H1 (cell line): ENCODE results near the gene SAMD4A.

ENCODE experiments used
- CEBPB ChIP-seq: IDR thresholded peaks from 2 replicates; pipeline ENCODE4 v1.6.1; 2012; ENCODE audit warnings: low read depth, low read length
- CREB1 ChIP-seq: IDR thresholded peaks from 2 replicates; pipeline ENCODE4 v1.6.1; 2012; ENCODE audit warnings: inconsistent platforms
- CTCF ChIP-seq, 3 experiments: IDR thresholded peaks; 1 replicate in 2 of 3; 2 replicates in 1 of 3; pipeline versions ENCODE4 v1.5.1 to v1.6.1; 2011; ENCODE audit warnings: low read length in 3 of 3, mild to moderate bottlenecking in 3 of 3, inconsistent platforms in 2 of 3, low read depth in 1 of 3, moderate library complexity in 1 of 3; ENCODE audit not compliant: insufficient read depth in 1 of 3; ENCODE audit errors: control extremely low read depth in 1 of 3
- EGR1 ChIP-seq: IDR thresholded peaks from 2 replicates; pipeline ENCODE4 v1.6.1; 2011; ENCODE audit warnings: low read depth, low read length, borderline replicate concordance
- EP300 ChIP-seq, 2 experiments: IDR thresholded peaks; 1 replicate in 1 of 2; 2 replicates in 1 of 2; pipeline ENCODE4 v1.6.1; 2011 to 2012; ENCODE audit warnings: low read depth in 2 of 2, low read length in 2 of 2, mild to moderate bottlenecking in 2 of 2, borderline replicate concordance in 1 of 2, inconsistent platforms in 1 of 2, moderate library complexity in 1 of 2
- POLR2A ChIP-seq, 2 experiments: IDR thresholded peaks; 1 replicate in 1 of 2; 2 replicates in 1 of 2; pipeline ENCODE4 v1.6.1; 2011; ENCODE audit warnings: low read depth in 2 of 2, low read length in 2 of 2, mild to moderate bottlenecking in 2 of 2; ENCODE audit errors: control extremely low read depth in 1 of 2
- RAD21 ChIP-seq, 2 experiments: IDR thresholded peaks in 1 of 2; conservative IDR thresholded peaks in 1 of 2; 2 replicates each; pipeline ENCODE4 v1.6.1; 2011; ENCODE audit warnings: low read depth in 2 of 2, low read length in 2 of 2, improper control_type of control experiment in 1 of 2, inconsistent platforms in 1 of 2, mild to moderate bottlenecking in 1 of 2, moderate library complexity in 1 of 2
- SUZ12 ChIP-seq: fragments of 200-600 bp; sonication (generic); IDR thresholded peaks from 2 replicates; pipeline ENCODE4 v1.6.1; 2012; ENCODE audit warnings: mild to moderate bottlenecking, inconsistent platforms, low read length, moderate library complexity, mixed read lengths

GRCh38 chr14:54703724-54704123 lies 136.8 kb downstream of the SAMD4A start:
- no peak for TF ChIP-seq CEBPB
- no peak for TF ChIP-seq EGR1
- TF ChIP-seq CTCF (IDR thresholded peaks at IDR 0.05; ENCODE audit: control extremely low read depth in 1 of 3, insufficient read depth in 1 of 3, low read depth in 1 of 3, low read length in 3 of 3): no peak
- TF ChIP-seq EP300 (IDR thresholded peaks at IDR 0.05; ENCODE audit: borderline replicate concordance in 1 of 2, low read depth in 2 of 2, low read length in 2 of 2): no peak
- no peak for TF ChIP-seq SUZ12
- TF ChIP-seq CREB1: no peak
- no peak for TF ChIP-seq POLR2A (IDR thresholded peaks at IDR 0.05; ENCODE audit: control extremely low read depth in 1 of 2, low read depth in 2 of 2, low read length in 2 of 2)
- no peak for TF ChIP-seq RAD21 (IDR thresholded peaks at IDR 0.05 in 1 of 2, conservative IDR thresholded peaks at IDR 0.05 in 1 of 2; ENCODE audit: low read depth in 2 of 2, low read length in 2 of 2)
